NB4 (cell line): ENCODE measurements around the gene FAM216A.

Source experiments
- DNase-seq: peaks from one replicate; pipeline ENCODE4 v3.0.0; 2010; ENCODE audit warnings: low read depth
- H3K4me3 ChIP-seq: one replicate; pipeline ENCODE4 v1.5.1; 2011; ENCODE audit warnings: mild to moderate bottlenecking, low read depth, low read length, moderate library complexity
- CTCF ChIP-seq: IDR thresholded peaks from one replicate; pipeline ENCODE4 v1.5.1; 2012; ENCODE audit warnings: low read depth, low read length
- MAX ChIP-seq: IDR thresholded peaks from 2 replicates; pipeline ENCODE4 v1.6.1; 2011; ENCODE audit warnings: low read depth, low read length
- MYC ChIP-seq: IDR thresholded peaks from 2 replicates; pipeline ENCODE4 v1.6.1; 2011; ENCODE audit warnings: low read depth, low read length
- POLR2A ChIP-seq: IDR thresholded peaks from 2 replicates; pipeline ENCODE4 v1.6.1; 2011; ENCODE audit warnings: mild to moderate bottlenecking; ENCODE audit not compliant: insufficient read length; ENCODE audit errors: extremely low read depth

Gene FAM216A

GRCh38 chr12:110528277-110528839 lies 59.7 kb downstream of the FAM216A start:
- H3K4me3 ChIP-seq: no peak overlapping the region
- no peak for DNase-seq
- no peak for TF ChIP-seq CTCF
- TF ChIP-seq MYC: no peak
- no peak for TF ChIP-seq MAX
- no peak for TF ChIP-seq POLR2A

- TF ChIP-seq CTCF (no peak), MAX (no peak), MYC (no peak)
- H3K4me3 ChIP-seq: no peak overlapping the region
- no peak for DNase-seq
Observed at GRCh38 chr12:110530511-110530910, 61.9 kb downstream of the FAM216A start.

GRCh38 chr12:110531741-110532333 lies 63.2 kb downstream of the FAM216A start:
- DNase-seq: peak; percentile 77
- H3K4me3 ChIP-seq: no peak overlapping the region
- no peak for TF ChIP-seq CTCF
- TF ChIP-seq MAX: no peak

GRCh38 chr12:110532644-110533043 lies 64.0 kb downstream of the FAM216A start:
- no peak for DNase-seq

GRCh38 chr12:110533607-110534006 lies 65.0 kb downstream of the FAM216A start:
- DNase-seq: no peak
- TF ChIP-seq CTCF (no peak), POLR2A (no peak), MAX (no peak), MYC (no peak)

More at GRCh38 chr12:110532644-110533043, 64.0 kb downstream of the FAM216A start:
- H3K4me3 ChIP-seq: no peak overlapping the region
- TF ChIP-seq POLR2A (no peak), MAX (no peak)

GRCh38 chr12:110534811-110535210 lies 66.2 kb downstream of the FAM216A start:
- no peak overlapping the region for H3K4me3 ChIP-seq
- TF ChIP-seq CTCF (no peak), MYC (no peak), POLR2A (no peak), MAX (no peak)
- no peak for DNase-seq

More at GRCh38 chr12:110533607-110534006, 65.0 kb downstream of the FAM216A start:
- no peak overlapping the region for H3K4me3 ChIP-seq
